Fibroblast of skin of back (primary cell): ENCODE measurements around the gene PRAC1.
"Not testable (repeated sequence)": the region's sequence is repeated elsewhere in the genome, so short reads cannot be mapped to it uniquely, and the experiment has no call there.

ENCODE experiments used
- DNase-seq: peaks from one replicate; pipeline ENCODE4 v3.0.0-alpha.2; 2013

PRAC1 gene

GRCh38 chr17:48726916-48727286 lies 4.6 kb upstream of the PRAC1 start:
- DNase-seq: no peak

GRCh38 chr17:48726114-48726915 lies 4.0 kb upstream of the PRAC1 start:
- DNase-seq: no peak

GRCh38 chr17:48725288-48726064 lies 3.2 kb upstream of the PRAC1 start:
- DNase-seq: no peak

DNA sequence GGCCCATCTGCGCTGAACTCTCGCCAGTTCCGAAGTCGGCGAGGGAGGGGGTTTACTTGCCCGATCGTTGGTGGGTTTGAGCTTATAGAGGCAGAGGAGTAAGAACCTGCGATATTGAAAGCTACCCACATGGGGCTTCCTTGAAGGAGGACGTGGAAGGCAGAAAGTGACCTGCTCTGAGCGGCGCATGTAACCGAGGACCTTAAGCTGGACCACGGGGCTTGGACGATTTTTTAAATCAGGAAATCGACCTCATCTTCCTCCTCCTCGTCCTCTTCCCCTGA lies 2.6 kb upstream of the PRAC1 start:
- DNase-seq: no peak

- peak; percentile 70 for DNase-seq
Measured at GRCh38 chr17:48724251-48725003, 2.1 kb upstream of the PRAC1 start.

DNA sequence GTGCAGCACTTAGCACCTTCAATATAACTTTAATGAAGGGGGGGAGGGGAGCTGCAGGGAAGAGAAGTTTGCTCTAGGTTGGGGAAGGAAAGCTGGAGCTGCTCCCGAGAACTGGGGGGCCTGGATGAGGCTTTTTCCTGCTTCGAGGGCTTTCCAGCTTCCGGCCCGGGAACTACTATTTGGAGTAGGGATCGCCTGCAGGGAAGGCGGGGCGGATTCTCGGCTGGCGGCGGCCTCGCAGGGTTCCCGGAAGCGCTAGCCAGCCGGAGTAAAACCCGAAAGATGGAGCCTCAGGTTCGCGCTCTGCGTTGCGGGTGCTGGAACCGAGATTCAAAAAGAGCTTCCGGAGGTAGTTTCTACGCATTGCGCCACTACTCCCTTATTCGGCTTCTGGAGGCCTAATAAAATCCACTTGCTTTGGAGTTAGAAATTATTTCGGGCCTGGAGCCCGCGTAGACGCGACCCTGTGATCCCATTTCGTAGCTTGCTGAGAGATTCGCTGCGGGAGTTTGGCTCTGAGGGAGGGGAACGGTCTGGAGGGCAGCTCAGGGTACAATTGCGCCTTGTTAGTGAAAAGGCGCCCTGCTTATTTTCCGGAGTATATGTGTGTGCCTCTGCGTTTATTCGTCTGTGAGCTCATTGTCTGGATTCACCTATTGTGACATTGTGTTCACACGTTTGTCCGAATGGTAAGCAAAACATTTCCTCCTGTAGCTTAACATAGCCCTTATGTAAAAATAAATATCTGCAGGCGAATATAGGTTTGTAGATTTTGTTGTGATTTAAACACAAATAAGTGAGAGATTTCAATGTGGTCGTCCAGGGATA lies 1.3 kb upstream of the PRAC1 start:
- peak; percentile 57 for DNase-seq

DNA sequence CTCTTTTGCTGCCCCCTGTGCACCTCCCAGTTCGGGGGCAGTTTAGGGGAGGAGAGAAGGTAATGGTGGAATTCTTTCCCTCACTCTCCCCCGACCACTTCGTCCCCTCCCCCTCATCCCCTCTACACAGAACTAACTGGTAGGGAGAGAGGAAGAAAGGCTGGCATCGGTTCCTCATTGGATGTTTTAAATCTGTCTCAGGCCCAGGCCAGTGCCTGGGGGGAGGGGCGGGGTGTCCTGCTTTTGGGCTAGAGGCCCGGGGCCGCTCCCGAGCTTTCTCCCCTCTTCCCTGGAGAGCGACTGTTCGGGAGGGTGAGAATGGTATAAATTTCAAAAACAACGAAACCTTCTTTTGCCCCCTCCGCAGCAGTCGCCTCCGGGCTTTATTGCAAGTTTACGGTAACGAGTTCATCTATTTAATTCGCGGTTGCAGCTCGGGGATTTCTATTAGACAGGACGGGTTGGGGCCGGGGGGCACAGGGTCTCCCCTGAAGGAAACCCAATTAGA lies 651 bp upstream of the PRAC1 start, which contains the start of gene PRAC2:
TSS of gene PRAC2 (plus strand) at position 271 of the 508 bp plus-strand sequence. CDS start 1,226 bp downstream, outside the sequence.
- peak; percentile 28 for DNase-seq

GRCh38 chr17:48721009-48721402 lies 1.3 kb downstream of the PRAC1 start:
- no peak for DNase-seq

- peak; percentile 18 for DNase-seq
Measured at GRCh38 chr17:48720266-48721008, 1.9 kb downstream of the PRAC1 start.

GRCh38 chr17:48719642-48720265 lies 2.6 kb downstream of the PRAC1 start:
- DNase-seq: peak; percentile 65

DNA sequence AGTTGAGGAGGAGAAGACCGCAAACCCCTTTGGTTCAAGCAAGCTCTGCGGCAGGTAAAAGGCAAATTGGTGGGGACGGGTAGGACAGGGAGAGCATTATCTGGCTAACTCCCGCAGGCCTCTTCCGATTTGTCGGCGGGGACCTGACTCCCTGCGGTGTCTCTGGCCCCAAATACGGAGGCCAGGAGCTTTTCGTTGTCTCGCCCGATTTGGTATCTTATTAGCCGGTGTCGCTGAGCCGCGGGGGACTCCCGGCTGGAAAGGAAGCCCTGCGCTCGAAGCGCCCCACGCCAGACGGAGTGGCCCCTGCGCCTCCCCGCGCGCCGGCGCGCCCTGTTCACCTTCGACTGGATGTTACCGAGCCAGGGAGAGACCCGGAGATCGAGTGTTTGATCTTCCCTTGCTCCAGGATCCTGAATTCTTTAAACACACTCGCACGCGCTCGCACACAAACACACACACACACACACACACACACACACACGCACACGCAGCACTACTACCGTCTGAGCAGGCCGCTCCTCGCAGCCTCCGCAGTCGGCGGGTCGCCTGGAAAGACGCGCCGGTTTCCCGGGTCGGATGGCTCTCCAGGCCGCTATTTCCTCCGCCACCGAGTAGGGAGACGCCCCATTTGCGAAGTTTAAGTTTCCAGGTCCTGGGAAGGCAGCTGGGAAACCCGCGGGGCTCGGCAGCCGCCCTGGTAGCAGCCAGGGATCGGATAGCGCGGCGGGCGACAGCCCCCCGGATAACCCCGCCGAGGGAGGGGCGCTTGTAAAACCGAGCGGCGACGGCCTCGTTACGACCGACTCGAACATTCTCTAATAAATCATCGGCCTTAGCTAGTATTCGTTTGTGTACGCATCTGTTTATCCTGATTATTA lies 3.3 kb downstream of the PRAC1 start:
- DNase-seq: peak; percentile 36

DNA sequence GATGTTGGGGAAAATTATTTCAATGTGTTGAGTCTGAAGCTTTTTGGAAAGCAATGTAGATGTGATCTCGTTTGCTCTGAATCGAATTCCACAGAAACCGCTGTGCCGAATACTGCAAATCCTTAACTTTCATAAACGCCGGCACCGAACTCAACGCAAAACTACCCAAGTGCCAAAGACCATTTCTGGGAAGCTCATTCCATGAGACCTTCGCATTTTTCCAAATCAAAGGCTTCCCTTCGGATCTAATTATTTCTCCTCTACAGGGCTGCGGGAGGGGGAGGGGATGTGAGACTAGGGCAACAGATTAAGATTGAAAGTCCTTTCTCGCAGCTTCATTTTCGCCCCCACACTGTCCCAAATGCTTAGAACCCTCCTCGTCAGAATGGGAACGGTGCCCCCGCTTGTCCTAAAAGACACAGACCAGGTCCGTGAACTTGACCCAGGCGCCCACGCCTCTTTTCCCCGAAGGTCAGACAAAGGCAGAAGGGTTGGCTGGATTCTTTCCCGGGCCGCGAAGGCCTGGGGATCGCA lies 4.0 kb downstream of the PRAC1 start:
- DNase-seq: peak; percentile 49

- DNase-seq: peak; percentile 13
Measured at GRCh38 chr17:48717367-48718226, 4.7 kb downstream of the PRAC1 start.

DNA sequence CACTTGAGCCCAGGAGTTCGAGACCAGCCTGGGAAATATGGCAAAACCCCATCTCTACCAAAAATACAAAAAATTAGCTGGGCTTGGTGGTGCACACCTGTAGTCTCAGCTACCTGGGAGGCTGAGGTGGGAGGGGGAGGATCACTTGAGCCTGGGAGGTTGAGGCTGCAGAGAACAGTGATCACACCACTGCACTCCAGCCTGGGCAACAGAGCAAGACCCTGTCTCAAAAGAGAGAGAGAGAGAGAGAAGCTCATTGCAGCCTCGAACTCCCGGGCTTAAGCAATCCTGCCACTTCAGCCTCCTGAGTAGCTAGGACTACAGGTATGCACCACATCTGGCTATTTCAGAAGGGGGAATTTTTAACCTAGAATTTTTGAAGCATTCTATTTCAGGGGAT lies 5.8 kb downstream of the PRAC1 start:
- DNase-seq: not testable (repeated sequence)

DNA sequence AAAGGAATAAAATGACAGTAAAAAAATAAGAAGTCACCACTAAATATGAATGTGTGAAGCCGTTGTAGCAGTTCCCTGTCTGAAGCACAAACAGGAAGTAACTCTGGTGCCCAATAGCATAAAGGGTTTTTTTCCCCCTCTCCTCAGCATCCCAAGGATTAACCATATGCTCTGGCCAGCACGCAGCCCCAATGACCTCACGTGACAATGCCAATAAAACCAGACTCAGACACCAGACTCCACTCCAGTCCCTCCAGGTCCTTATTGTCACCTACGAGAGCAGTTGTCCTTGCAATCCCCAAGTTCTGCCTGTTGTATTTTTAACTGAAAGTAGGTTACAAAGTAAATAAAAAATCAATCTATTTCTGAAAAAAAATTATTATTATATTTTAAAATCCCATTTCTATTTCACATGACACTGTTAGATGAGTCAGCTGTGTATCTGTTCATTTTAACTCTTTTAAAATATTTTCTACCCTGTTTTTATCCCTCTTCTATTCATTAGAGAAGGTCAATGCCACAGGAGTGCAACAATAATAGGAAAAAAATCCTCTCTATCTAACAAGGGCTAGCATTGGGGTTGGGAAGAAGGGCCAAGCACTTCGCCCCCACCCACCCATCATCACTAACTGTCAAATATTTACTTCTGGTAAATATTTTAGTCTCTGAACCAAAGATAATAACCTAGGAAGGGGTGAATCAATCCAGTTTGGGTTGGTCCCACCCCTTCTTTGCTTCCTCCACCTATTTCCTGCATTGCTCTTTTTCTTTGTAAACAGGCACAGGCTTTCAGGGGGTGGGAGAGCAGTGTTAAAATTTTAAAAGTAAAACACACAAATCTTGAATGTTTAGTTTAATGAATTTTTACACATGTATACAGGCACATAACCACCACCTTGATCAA lies 6.6 kb downstream of the PRAC1 start:
- no peak for DNase-seq

DNA sequence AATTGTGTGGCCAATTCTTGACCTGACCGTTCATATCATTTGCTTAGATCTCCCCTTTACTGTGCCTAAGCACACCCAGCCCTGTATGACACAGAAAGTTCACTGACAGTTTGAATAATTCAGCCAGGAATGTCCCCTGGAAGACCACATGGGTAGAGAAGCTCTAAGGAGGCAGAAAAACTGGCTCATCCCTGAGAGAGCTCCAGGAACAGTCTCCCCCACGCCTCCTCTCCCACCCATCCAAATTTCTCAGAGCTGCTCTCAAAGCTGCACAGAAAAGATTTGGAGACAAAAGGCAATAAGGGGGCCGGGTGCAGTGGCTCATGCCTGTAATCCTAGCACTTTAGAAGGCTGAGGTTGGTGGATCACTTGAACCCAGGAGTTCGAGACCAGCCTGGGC lies 11.2 kb downstream of the PRAC1 start:
- DNase-seq: no peak
